ENCODE measurements around the gene RIT1.
"Not testable (repeated sequence)": the region's sequence is repeated elsewhere in the genome, so short reads cannot be mapped to it uniquely, and the experiment has no call there.

RIT1 gene

DNA sequence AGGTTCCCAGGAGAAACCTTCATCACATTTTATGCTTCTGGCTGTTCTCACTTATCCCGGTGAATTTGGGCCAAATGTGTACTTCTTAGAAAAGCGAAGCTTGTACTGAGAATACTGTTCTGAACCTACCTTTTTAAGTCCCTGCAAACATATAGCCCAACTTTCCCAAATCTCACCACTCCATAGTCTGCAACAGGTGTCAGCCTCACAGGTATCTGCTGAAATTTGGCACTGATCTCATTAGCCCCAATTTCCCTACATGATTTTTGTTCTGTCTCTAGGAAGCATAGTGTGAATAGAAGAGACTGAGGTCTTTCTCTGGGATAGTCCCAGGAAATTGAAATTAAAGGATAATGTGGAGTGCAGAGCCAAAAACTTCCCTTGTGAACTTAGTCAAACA is 11.5 kb downstream of the RIT1 start:
- Histone ChIP-seq H3K27ac (ENCODE audit: low read length) (no peak overlapping the region), H3K4me1 (ENCODE audit: low read length) (no peaks in the 10 kb centered on the region), H3F3A (ENCODE audit: insufficient read depth, low read length) (no peaks in the 10 kb centered on the region), H3K4me2 (ENCODE audit: low read depth, low read length) (no peak overlapping the region), H3K36me3 (replicated peaks; ENCODE audit: insufficient read depth, low read length) (peaks cover 10% of the 10 kb centered on the region; the same call in 1 of the 2 replicates), H3K9ac (ENCODE audit: low read length) (no peak overlapping the region), H3K9me2 (replicated peaks; ENCODE audit: insufficient read depth, low read length) (no peaks in the 10 kb centered on the region), H3K79me2 (ENCODE audit: low read length) (no peaks in the 10 kb centered on the region), H4K20me1 (ENCODE audit: insufficient read depth, low read length) (no peaks in the 10 kb centered on the region), H3K27me3 (replicated peaks; ENCODE audit: insufficient read depth, low read length) (no peaks in the 10 kb centered on the region), H2AFZ (ENCODE audit: low read length) (no peak overlapping the region), H3K9me3 (replicated peaks; ENCODE audit: insufficient read depth, low read length) (no peaks in the 10 kb centered on the region), H3K4me3 (ENCODE audit: low read length) (no peak overlapping the region)
- DNase-seq: no peak
- TF ChIP-seq EZH2 (optimal IDR thresholded peaks at IDR 0.05; ENCODE audit: low read depth, low read length) (no peak), EZH2phosphoT487 (IDR thresholded peaks at IDR 0.05; ENCODE audit: low read length) (no peak)
- TF ChIP-seq, protein P1, sequence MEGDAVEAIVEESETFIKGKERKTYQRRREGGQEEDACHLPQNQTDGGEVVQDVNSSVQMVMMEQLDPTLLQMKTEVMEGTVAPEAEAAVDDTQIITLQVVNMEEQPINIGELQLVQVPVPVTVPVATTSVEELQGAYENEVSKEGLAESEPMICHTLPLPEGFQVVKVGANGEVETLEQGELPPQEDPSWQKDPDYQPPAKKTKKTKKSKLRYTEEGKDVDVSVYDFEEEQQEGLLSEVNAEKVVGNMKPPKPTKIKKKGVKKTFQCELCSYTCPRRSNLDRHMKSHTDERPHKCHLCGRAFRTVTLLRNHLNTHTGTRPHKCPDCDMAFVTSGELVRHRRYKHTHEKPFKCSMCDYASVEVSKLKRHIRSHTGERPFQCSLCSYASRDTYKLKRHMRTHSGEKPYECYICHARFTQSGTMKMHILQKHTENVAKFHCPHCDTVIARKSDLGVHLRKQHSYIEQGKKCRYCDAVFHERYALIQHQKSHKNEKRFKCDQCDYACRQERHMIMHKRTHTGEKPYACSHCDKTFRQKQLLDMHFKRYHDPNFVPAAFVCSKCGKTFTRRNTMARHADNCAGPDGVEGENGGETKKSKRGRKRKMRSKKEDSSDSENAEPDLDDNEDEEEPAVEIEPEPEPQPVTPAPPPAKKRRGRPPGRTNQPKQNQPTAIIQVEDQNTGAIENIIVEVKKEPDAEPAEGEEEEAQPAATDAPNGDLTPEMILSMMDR (IDR thresholded peaks at IDR 0.05; ENCODE audit: low read length): no peak

DNA sequence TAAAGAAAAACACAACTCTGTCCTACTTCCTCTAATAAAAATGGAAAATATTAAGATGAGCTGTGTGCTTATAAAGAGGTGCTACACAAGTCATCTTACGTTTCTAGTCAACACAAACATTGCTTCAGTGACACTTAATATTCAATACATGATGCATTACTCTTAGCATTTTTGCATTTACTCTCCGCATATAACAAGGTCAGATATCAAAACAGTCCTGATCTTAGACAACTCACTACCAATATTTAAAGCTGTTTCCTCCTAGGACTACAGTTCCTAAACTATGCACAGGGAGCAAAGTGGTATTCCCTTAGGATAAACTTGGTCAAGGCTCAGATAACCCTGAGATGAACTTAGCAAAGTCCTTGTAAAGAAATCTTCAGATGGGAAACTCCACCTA is 12.3 kb downstream of the RIT1 start:
- Histone ChIP-seq H3K36me3 (replicated peaks; ENCODE audit: insufficient read depth, low read length) (0 out of 2 replicates have a peak, but pooled peaks cover 4% of the 10 kb centered on the region), H4K20me1 (ENCODE audit: insufficient read depth, low read length) (no peaks in the 10 kb centered on the region), H3K79me2 (ENCODE audit: low read length) (no peaks in the 10 kb centered on the region), H3K9ac (ENCODE audit: low read length) (no peak overlapping the region), H3F3A (ENCODE audit: insufficient read depth, low read length) (no peaks in the 10 kb centered on the region), H3K4me2 (ENCODE audit: low read depth, low read length) (no peak overlapping the region), H3K27me3 (replicated peaks; ENCODE audit: insufficient read depth, low read length) (no peaks in the 10 kb centered on the region), H3K9me2 (replicated peaks; ENCODE audit: insufficient read depth, low read length) (no peaks in the 10 kb centered on the region), H3K4me1 (ENCODE audit: low read length) (no peaks in the 10 kb centered on the region), H3K4me3 (ENCODE audit: low read length) (no peak overlapping the region), H2AFZ (ENCODE audit: low read length) (no peak overlapping the region), H3K9me3 (replicated peaks; ENCODE audit: insufficient read depth, low read length) (no peaks in the 10 kb centered on the region), H3K27ac (ENCODE audit: low read length) (no peak overlapping the region)
- TF ChIP-seq EZH2 (optimal IDR thresholded peaks at IDR 0.05; ENCODE audit: low read depth, low read length): no peak
- no peak for DNase-seq

DNA sequence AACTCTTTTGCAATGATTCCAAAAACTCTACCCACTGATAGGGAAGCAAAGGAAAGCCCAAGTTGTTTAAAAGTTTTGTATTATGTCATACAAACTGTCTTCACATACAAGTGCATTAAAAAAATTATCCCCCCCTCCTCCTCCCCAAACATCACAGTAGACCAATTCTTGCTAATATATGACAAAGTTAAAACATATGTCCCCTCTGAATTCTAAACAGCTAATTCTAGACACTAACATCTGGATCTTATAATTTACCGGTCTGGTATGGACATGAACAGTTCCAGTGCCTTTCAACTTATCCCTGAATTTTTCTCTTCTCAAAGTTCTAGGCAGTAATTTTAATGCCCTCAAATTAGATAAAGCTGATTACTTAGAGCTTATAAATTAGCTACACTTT is 13.4 kb downstream of the RIT1 start:
- TF ChIP-seq, protein P1 (IDR thresholded peaks at IDR 0.05; ENCODE audit: low read length): no peak
- TF ChIP-seq EZH2 (optimal IDR thresholded peaks at IDR 0.05; ENCODE audit: low read depth, low read length) (no peak), EZH2phosphoT487 (IDR thresholded peaks at IDR 0.05; ENCODE audit: low read length) (no peak)
- H3F3A ChIP-seq (ENCODE audit: insufficient read depth, low read length): no peaks in the 10 kb centered on the region
- H3K4me2 ChIP-seq (ENCODE audit: low read depth, low read length): no peak overlapping the region
- no peak overlapping the region for H3K4me3 ChIP-seq (ENCODE audit: low read length)
- no peak overlapping the region for H3K9ac ChIP-seq (ENCODE audit: low read length)
- no peaks in the 10 kb centered on the region for H3K9me2 ChIP-seq (replicated peaks; ENCODE audit: insufficient read depth, low read length)
- no peaks in the 10 kb centered on the region for H3K27me3 ChIP-seq (replicated peaks; ENCODE audit: insufficient read depth, low read length)
- no peaks in the 10 kb centered on the region for H3K36me3 ChIP-seq (replicated peaks; ENCODE audit: insufficient read depth, low read length)
- no peaks in the 10 kb centered on the region for H3K9me3 ChIP-seq (replicated peaks; ENCODE audit: insufficient read depth, low read length)
- no peak for DNase-seq
- no peak overlapping the region for H3K27ac ChIP-seq (ENCODE audit: low read length)
- no peaks in the 10 kb centered on the region for H3K79me2 ChIP-seq (ENCODE audit: low read length)
- H3K4me1 ChIP-seq (ENCODE audit: low read length): no peaks in the 10 kb centered on the region; the same call in 1 of the 2 replicates
- no peaks in the 10 kb centered on the region for H4K20me1 ChIP-seq (ENCODE audit: insufficient read depth, low read length)
- no peak overlapping the region for H2AFZ ChIP-seq (ENCODE audit: low read length)

DNA sequence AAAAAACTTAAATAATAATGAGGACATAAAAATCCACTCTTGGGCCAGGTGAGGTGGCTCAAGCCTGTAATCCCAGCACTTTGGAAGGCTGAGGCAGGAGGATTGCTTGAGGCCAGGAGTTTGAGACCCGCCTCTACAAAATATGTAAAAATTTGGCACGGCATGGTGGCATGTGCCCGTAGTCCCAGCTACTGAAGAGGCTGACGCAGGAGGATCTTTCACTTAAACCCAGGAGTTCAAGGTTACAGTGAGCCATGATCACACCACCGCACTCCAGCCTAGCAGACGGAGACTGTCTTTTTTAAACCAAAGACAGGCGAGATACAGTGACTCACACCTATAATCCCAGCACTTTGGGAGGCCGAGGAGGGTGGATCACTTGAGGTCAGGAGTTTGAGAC is 14.7 kb downstream of the RIT1 start:
- H3K36me3 ChIP-seq (replicated peaks; ENCODE audit: insufficient read depth, low read length); H3K27ac ChIP-seq (ENCODE audit: low read length): not testable (repeated sequence)

DNA sequence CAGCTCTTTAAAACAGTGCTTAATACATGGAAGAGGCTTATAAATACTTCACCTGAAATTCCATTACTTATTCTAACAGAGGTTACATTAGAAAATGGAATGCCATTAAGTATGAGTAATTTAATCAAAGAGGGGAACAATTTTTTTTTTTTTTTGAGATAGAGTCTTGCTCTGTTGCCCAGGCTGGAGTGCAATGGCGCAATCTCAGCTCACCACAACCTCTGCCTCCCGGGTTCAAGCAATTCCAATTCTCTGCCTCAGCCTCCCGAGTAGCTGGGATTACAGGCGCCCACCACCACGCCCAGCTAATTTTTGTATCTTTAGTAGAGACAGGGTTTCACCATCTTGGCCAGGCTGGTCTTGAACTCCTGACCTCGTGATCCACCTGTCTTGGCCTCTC is 15.5 kb downstream of the RIT1 start:
- not testable (repeated sequence) for H2AFZ ChIP-seq (ENCODE audit: low read length); H3K27ac ChIP-seq (ENCODE audit: low read length); H3F3A ChIP-seq (ENCODE audit: insufficient read depth, low read length)

More for the DNA sequence above, 14.7 kb downstream of the RIT1 start:
- H4K20me1 ChIP-seq (ENCODE audit: insufficient read depth, low read length); H3F3A ChIP-seq (ENCODE audit: insufficient read depth, low read length); H2AFZ ChIP-seq (ENCODE audit: low read length); H3K9me3 ChIP-seq (replicated peaks; ENCODE audit: insufficient read depth, low read length); H3K4me1 ChIP-seq (ENCODE audit: low read length); H3K4me3 ChIP-seq (ENCODE audit: low read length); H3K79me2 ChIP-seq (ENCODE audit: low read length); H3K4me2 ChIP-seq (ENCODE audit: low read depth, low read length); H3K27me3 ChIP-seq (replicated peaks; ENCODE audit: insufficient read depth, low read length); DNase-seq; H3K9me2 ChIP-seq (replicated peaks; ENCODE audit: insufficient read depth, low read length); H3K9ac ChIP-seq (ENCODE audit: low read length): not testable (repeated sequence)

More for the DNA sequence above, 15.5 kb downstream of the RIT1 start:
- H3K4me3 ChIP-seq (ENCODE audit: low read length); H3K9me2 ChIP-seq (replicated peaks; ENCODE audit: insufficient read depth, low read length); H3K4me1 ChIP-seq (ENCODE audit: low read length); H3K36me3 ChIP-seq (replicated peaks; ENCODE audit: insufficient read depth, low read length); H3K9ac ChIP-seq (ENCODE audit: low read length); DNase-seq; H4K20me1 ChIP-seq (ENCODE audit: insufficient read depth, low read length); H3K4me2 ChIP-seq (ENCODE audit: low read depth, low read length); H3K9me3 ChIP-seq (replicated peaks; ENCODE audit: insufficient read depth, low read length); H3K27me3 ChIP-seq (replicated peaks; ENCODE audit: insufficient read depth, low read length); H3K79me2 ChIP-seq (ENCODE audit: low read length): not testable (repeated sequence)

Measured in MM.1S (cell line).